ENCODE results near the gene BTBD9. TPM values are rescaled to one million over a fixed set of nuclear protein-coding genes. Genes with fewer than 3 reads are reported as not detected.

Gene BTBD9
- polyA plus RNA-seq, 1 donor = 7.7 TPM

DNA sequence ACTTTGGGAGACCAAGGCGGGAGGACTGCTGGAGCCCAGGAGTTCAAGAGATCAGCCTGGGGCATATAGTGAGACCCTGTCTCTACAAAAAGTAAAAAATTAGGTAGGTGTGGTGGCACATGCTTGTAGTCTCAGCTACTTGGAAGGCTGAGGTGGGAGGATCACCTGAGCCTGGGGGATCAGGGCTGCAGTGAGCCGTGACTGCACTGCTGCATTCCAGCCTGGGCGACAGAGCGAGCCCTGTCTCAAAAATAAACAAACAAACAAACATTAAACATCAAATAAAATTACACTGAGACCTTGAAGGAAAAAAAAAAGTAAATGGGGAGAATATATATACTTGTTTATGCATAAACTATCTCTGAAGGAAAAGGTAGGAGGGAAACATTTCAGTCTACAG is 432.4 kb downstream of the BTBD9 start:
- DNase-seq (ENCODE audit: low read depth) = no peak

DNA sequence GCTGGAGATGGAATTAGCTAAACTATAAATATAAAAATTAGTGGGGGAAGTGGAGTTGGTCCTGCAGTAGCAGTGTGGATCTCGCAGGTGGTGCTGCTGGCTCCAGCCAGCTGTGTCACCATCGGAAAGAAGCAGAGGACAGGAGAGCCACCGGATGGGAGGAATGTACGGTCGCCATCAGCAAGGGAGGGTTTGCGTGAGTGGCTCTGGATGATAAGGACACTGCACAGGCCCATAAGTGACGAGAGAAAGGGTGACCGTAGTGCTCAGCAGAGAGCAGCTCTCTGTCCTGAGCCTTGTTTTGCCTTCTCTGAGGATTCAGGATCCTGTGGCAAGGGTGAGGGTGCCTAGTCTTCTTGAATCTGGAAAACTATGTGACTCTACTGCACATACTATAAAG is 441.5 kb downstream of the BTBD9 start:
- no peak for DNase-seq (ENCODE audit: low read depth)

GRCh38 chr6:38195113-38195635 is 444.6 kb downstream of the BTBD9 start:
- DNase-seq (ENCODE audit: low read depth) = no peak

- no peak for DNase-seq (ENCODE audit: low read depth)
Observed at GRCh38 chr6:38194589-38194988, 445.1 kb downstream of the BTBD9 start.

DNA sequence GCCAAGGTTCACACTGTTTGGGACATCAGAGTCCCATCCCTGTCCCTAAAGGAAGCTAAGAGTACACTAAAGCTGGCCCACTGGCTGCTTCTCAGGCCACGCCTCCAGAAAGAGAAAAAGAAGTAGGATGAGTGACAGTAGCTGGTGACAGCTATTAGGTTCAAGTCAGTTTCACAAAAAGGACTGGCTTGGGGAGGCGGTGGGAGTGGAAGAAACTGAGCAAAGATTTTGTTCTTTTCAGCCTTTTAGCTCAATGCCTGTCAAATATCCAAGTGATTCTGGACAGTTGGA is 445.5 kb downstream of the BTBD9 start:
- no peak for DNase-seq (ENCODE audit: low read depth)

DNA sequence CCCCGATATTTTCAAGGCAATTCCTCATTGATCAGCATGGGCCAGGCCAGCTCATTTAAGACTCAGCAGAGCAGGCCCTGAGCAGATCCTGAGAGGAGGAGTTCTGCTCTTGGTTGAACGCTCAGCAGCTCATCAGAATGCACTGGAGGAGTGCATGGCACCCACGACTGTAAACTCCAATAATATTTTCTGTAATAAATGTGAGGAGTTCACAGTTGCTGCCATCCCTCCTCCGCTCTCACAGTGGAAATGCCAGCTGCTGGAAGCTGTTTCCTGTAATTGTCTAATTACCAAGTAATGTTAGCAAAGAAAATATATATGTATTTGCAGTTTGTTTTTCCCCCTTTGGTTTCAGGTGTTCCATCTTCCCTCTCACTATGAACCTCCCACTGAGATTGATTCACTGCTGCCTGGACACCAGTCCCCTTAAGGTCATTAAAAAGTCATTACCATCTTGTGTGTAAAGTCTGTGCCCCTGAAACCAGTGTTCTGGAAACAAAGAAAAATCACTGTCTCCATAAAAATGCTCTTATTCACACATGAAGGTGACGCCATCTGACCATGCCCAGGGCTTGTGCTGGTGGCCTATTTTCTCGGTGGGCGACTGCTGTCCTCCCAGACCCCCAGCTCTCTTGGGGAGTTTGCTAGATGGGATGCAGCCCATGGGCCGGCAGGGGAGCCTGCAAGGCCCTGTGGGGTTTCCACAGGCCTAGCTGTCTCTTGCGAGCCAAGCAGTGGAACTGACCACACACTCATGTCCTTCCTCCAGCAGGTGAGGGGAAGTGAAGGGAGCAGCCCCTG is 446.0 kb downstream of the BTBD9 start:
- DNase-seq (ENCODE audit: low read depth) = no peak

GRCh38 chr6:38193051-38193450 is 446.7 kb downstream of the BTBD9 start:
- DNase-seq (ENCODE audit: low read depth) = no peak

DNA sequence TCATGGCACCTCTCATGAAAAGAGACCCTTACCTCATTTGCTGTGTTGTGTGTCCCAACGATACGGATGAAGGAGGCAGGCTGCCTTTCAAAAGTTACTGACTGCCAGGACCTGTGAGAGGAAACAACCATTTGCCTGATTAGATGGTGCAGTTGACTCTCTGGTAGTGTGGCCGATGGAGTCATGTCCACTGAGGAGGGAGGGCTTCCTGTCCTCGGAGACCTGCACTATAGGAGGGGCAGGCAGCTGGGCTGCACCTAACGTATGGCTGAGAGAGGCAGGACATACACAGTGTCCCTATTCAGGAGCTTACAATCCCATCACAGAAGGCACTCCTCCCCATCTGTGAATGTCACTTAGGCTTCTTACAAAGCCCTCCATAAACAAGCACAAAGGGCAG is 447.2 kb downstream of the BTBD9 start:
- no peak for DNase-seq (ENCODE audit: low read depth)

GRCh38 chr6:38192011-38192410 is 447.7 kb downstream of the BTBD9 start:
- no peak for DNase-seq (ENCODE audit: low read depth)

- DNase-seq (ENCODE audit: low read depth) = no peak
Observed at GRCh38 chr6:38191418-38191817, 448.3 kb downstream of the BTBD9 start.

GRCh38 chr6:38188677-38189335 is 450.9 kb downstream of the BTBD9 start:
- DNase-seq (ENCODE audit: low read depth) = no peak

DNA sequence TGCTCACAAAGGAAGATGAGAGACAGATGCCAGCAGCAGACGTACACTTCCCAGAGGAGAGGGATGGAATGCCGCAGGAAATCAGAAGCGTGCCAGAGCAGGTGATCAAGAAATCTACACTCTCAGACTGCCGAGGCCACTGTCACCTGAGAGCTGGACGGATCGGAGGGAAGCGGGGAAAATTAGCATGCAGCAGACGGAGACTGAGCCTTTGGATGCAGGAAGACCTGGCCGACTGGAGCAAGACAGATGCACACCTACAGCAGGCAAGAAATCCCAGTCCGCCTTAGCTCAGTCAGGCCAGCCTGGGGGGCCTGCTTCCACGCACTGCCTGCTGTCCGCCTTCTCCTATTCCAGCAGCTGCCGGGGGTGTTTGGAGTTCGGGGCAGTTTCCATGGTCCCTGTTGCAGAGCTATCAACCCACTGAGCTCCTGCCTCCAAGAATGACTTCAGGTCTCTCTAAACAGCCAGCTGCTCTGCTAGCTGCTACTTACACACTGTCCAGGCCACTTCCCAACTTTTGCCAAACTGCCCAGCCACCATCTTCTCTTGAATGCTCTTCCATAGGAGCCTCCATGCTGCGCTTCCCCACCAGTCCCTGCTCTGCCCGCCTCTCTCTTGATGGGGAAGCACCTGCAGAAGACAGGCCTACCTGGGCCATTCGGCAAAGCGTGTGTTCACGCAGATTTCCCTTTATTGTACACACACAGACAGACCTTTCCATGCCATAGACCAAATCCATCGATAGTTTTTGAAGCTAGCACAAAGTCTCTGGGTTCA is 451.7 kb downstream of the BTBD9 start:
- no peak for DNase-seq (ENCODE audit: low read depth)

DNA sequence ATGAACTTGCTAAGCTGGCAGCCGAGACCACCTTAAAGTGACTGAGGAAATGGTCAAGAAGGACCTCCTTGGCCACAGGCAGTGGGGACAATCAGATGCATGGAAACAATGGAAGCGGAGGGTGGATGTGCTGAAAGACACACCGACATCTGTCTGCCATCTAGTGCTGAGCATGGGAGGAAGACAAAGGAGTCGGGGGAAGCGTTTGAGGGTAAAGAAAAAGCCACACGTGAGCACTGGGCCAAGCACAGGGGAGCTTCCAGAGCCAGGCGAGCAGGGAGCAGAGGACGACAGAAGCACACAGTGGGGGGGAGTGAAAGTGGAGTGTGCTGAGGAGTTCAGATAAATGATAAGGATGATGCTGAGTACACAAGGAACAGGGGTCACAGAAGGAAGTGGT is 452.4 kb downstream of the BTBD9 start:
- DNase-seq (ENCODE audit: low read depth) = no peak

DNA sequence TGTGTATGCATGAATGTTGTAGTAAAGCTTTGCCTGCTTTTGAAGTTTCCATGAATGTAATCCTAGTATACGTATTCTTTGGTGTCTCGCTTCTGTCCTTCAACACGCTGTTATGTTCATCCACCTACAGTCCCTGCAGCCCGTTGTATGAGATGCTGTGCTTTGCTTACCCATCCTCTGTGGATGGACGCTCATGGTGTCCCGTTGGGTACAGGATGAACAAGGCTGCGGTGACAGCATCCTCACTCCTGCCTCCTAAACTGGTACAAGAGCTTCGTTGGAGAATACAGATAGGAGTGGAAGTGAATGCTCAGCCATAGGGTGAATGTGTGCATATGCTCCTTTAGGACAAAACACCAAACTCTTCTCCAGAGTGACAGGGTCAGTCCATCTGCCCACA is 454.0 kb downstream of the BTBD9 start:
- DNase-seq (ENCODE audit: low read depth) = no peak

DNA sequence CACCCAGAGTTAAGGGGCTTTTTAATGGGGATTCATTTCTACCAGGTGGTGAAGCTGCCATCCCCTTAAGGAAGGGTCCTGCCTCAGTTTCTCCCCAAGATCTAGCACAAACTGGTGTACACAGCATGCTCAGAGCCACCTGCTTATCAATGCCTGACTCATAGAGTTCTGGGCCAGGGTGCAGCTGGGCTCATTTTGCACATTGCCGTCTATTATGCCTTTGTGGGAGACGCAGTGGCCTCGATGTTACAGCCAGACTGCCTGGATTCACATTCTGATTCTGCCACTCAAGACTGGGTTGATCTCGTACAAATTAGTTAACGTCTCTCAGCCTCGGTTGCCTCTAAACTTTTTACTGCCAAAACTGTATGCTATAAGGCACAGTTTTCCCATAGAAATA is 454.5 kb downstream of the BTBD9 start:
- DNase-seq (ENCODE audit: low read depth) = no peak

DNA sequence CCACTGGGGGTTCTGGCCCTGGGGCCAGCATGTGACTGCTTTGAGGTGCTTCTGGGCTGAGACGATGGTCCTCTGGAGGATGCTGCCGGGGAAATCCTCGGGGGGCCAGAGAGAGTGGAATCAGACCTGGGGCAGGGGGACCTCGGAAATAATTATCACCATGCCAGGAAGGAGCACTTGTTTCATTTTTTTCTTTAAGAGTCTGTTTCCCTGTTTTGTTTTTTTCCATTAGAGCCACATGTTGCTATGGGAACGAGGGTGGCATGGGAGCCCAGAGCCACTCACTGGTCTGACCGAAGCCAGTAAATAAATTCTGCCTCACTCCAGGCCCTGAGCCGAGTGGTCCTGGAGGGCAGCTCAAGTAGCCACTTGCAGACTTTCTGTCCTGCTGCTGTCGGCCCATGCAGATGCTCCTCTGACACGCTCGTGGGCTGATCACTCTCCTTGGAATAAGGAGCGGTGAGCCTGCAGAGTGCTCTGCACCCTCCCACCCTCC is 455.1 kb downstream of the BTBD9 start:
- DNase-seq (ENCODE audit: low read depth) = no peak

GRCh38 chr6:38183856-38184584 is 455.7 kb downstream of the BTBD9 start:
- no peak for DNase-seq (ENCODE audit: low read depth)

DNA sequence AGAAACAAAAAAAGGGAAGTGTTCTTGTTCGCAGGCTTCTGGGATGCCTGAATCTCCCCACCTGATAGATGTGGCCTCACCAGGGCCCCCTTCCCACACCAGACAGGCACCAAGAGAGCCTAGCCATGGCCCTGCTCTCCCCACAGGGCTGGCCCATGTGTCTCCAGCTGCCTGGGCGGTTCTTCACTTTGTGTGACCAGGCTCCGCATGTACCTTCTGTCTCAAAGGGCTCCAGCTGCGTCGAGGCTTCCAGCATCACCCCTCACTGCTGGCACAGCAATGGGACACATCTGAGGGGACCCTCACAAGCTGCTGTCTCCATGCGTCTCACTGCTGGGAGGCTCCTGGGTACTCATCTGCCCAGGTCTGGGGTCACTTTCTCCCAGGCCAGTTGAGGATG is 457.3 kb downstream of the BTBD9 start:
- DNase-seq (ENCODE audit: low read depth) = no peak

DNA sequence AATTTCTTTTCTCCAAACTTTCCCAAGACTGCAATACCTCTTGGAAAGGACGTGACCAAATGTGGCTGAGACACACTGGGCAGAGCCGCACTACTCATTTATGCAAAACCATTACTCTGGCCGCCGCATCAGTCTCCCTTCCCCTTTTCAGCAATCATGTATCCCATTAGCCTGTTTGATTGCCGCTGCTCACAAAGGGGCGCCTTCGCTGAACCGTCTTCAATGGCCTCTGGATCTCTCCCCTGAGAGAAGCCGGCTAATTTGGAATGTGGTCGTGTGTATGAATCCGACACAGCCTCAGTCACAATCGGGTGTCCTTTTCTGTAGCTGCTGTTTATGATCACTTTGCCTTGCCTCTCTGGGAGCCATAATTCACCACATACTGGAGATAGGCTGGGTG is 459.1 kb downstream of the BTBD9 start:
- no peak for DNase-seq (ENCODE audit: low read depth)

GRCh38 chr6:38179794-38180430 is 459.8 kb downstream of the BTBD9 start:
- DNase-seq (ENCODE audit: low read depth) = no peak

DNA sequence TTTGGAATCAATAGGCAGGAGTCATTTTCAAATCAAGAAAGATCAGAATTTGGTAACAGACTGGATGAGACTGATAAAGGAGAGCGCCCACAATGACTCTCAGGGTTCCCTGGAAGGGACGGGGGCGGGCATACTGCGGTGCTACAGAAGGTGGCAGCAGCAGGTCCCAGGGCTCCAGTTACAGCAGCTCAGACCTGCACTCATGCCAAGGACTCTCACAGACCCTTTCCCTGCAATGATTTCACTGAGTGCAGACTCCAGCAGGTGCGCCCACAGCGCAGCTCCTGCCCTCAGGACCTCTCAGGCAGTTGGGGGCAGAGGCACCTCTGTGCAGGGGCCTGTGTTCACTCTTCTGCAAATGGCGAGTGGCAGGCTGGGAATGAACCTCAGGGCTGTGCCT is 460.4 kb downstream of the BTBD9 start:
- no peak for DNase-seq (ENCODE audit: low read depth)

DNA sequence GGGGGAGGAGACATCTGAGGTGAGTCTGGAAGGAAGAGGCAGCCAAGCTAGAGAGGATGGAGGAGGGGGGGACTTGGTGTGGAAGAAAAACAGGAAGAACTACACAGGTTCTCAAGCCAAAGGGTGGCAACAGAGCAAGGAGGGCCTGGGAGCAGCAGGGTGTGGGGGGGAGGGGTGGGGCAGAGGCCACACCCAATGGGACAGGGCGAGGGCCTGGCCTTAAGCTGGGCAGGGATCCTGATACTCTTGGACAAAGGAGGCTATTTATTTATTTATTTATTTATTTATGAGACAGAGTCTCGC is 461.2 kb downstream of the BTBD9 start:
- no peak for DNase-seq (ENCODE audit: low read depth)
